Esophagus squamous epithelium (tissue), 5 donors: ENCODE results near the gene PCYT1A. TPM values are rescaled to one million over a fixed set of nuclear protein-coding genes. Genes with fewer than 3 reads are reported as not detected.

ENCODE experiments used
- DNase-seq: peaks from one replicate; lab custom pipeline; 2025; lab: John Stamatoyannopoulos, UW
- H3K27ac ChIP-seq, 4 donors: fragments of 200-600 bp; sonication (generic); one replicate each; pipeline ENCODE4 v1.5.1; 2016 to 2019; ENCODE audit warnings: mild to moderate bottlenecking in 1 of 4
- H3K27me3 ChIP-seq, 4 donors: fragments of 200-600 bp; sonication (generic); 1 replicate in 3 of 4; 2 replicates in 1 of 4; pipeline versions ENCODE4 v1.5.1 to v1.6.0; 2017 to 2021; ENCODE audit warnings: antibody characterized with exemption in 1 of 4
- H3K36me3 ChIP-seq, 3 donors: fragments of 200-600 bp; sonication (generic); one replicate each; pipeline ENCODE4 v1.5.1; 2016 to 2019
- H3K4me1 ChIP-seq, 3 donors: fragments of 200-600 bp; sonication (generic); one replicate each; pipeline ENCODE4 v1.5.1; 2017 to 2019
- H3K4me3 ChIP-seq, 4 donors: fragments of 200-600 bp; sonication (generic); 1 replicate in 3 of 4; 2 replicates in 1 of 4; pipeline ENCODE4 v1.5.1; 2016 to 2019; ENCODE audit warnings: mild to moderate bottlenecking in 2 of 4, moderate library complexity in 1 of 4
- H3K9me3 ChIP-seq, 3 donors: fragments of 200-600 bp; sonication (generic); one replicate each; pipeline ENCODE4 v1.5.1; 2016 to 2019
- CTCF ChIP-seq, 6 experiments: fragments of 450-650 bp in 4 of 6; fragments of 200-600 bp in 2 of 6; sonication (generic) in 2 of 6; IDR thresholded peaks; one replicate each; pipeline ENCODE4 v1.5.1; 2016 to 2019; ENCODE audit warnings: antibody characterized with exemption in 6 of 6, mild to moderate bottlenecking in 4 of 6, moderate library complexity in 4 of 6
- POLR2A ChIP-seq, 4 donors: fragments of 450-650 bp; IDR thresholded peaks; one replicate each; pipeline ENCODE4 v1.6.1; 2017; ENCODE audit warnings: antibody characterized with exemption in 4 of 4, mild to moderate bottlenecking in 4 of 4, moderate library complexity in 3 of 4
- WGBS, 2 donors: methylation state at CpG; one replicate each; pipeline ENCODE4 v1.1.5; 2018; 5-methylcytosine and 5-hydroxymethylcytosine counted together
- intact Hi-C: fragments of 100-400 bp; cut with DNase I; formaldehyde crosslinking; loops from one replicate; pipeline ENCODE4 v1.15.0; 2022
- total RNA-seq, 4 donors: library from RNA; depleted of rRNA; stranded (reverse); fragments of >200 nt; gene quantifications; one replicate each; pipeline ENCODE4 v1.1.0, GENCODE V29; 2016
- donor health status: DM: yes; HTN: yes; CAD: no.

The PCYT1A gene
- total RNA-seq, result 100 to 1,000 TPM in 2 of 4 donors, 10 to 100 TPM in 2; 62.9 to 104 (median 91.7) TPM

- intact Hi-C loops, result no loop called here
- 0% methylated on average over 2 to 9 of the region's 55 CpGs for WGBS, 2 donors
- TF ChIP-seq CTCF (IDR thresholded peaks at IDR 0.05) (no peak), POLR2A (IDR thresholded peaks at IDR 0.05) (peak in 3 of 4 donors; percentile 32 to 79 (median 76))
- H3K4me1 ChIP-seq, result peaks cover 14 to 48% (median 31%) of the 10 kb centered on the region in 3 donors
- H3K36me3 ChIP-seq, result no peaks in the 10 kb centered on the region
- H3K4me3 ChIP-seq, result peak within 1 kb of the TSS; percentile 80 to 92 (median 88)
- peak; percentile 50 for DNase-seq
- no peaks in the 10 kb centered on the region for H3K27me3 ChIP-seq
- H3K9me3 ChIP-seq, result no peaks in the 10 kb centered on the region
- peak within 1 kb of the TSS; percentile 91 to 97 (median 92) for H3K27ac ChIP-seq
Observed at GRCh38 chr3:196287440-196288140, at the start of gene PCYT1A. Gene PCYT1A, minus strand, starts transcription at chr3:196287726. Its CDS starts 17,195 bp downstream, at chr3:196270531.

GRCh38 chr3:196336319-196337145 is 49.0 kb upstream of the PCYT1A start:
- intact Hi-C loops, result no loop called here
- DNase-seq, result no peak
- Histone ChIP-seq H3K27me3 (peaks cover 0 to 31% (median 0%) of the 10 kb centered on the region in 4 donors), H3K36me3 (no peaks in the 10 kb centered on the region), H3K4me3 (peak overlapping the region in 1 of 4 donors; percentile 12), H3K4me1 (peaks cover 0 to 46% (median 0%) of the 10 kb centered on the region in 3 donors), H3K9me3 (no peaks in the 10 kb centered on the region), H3K27ac (peak overlapping the region in 3 of 4 donors; percentile 31 to 62 (median 35))
- WGBS, 2 donors, result 67 to 74% methylated on average over 15 to 16 of the region's 17 CpGs
- TF ChIP-seq POLR2A (IDR thresholded peaks at IDR 0.05) (no peak), CTCF (IDR thresholded peaks at IDR 0.05) (no peak)

DNA sequence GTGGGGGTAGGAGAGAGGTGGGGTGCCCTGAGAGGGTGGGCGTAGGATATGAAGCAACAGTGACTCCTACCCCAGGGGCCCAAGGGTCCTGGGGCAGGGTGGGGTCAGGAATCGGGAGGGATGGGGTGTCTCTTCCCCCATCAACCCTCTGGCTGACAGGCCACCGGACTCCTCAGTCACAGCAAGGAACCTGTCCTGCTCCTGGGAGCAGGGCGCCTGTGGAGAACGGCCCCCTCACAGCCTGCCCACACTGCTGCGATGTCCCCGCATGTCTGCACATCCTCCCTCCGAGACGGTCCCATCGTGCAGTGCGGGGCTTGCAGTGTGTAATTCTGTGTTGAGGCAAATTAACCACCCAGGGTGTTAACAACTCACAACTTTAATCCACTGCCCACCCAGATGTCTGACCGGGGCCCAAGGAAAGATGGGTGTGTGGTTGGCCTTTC is 48.0 kb upstream of the PCYT1A start:
- Histone ChIP-seq H3K36me3 (no peaks in the 10 kb centered on the region), H3K4me3 (no peak overlapping the region), H3K4me1 (peaks cover 0 to 45% (median 0%) of the 10 kb centered on the region in 3 donors), H3K27ac (no peak overlapping the region), H3K9me3 (no peaks in the 10 kb centered on the region), H3K27me3 (peaks cover 0 to 39% (median 0%) of the 10 kb centered on the region in 4 donors)
- no peak for DNase-seq
- intact Hi-C loops, result no loop called here
- TF ChIP-seq CTCF (IDR thresholded peaks at IDR 0.05), result no peak
- no peak for TF ChIP-seq POLR2A (IDR thresholded peaks at IDR 0.05)
- WGBS, 2 donors, result 71 to 73% methylated on average over 7 to 12 of the region's 12 CpGs

GRCh38 chr3:196334982-196335381 is 47.5 kb upstream of the PCYT1A start:
- Histone ChIP-seq H3K4me1 (peaks cover 0 to 41% (median 0%) of the 10 kb centered on the region in 3 donors), H3K27me3 (peaks cover 0 to 39% (median 0%) of the 10 kb centered on the region in 4 donors), H3K36me3 (no peaks in the 10 kb centered on the region), H3K4me3 (no peak overlapping the region), H3K27ac (no peak overlapping the region), H3K9me3 (no peaks in the 10 kb centered on the region)
- intact Hi-C loops, result no loop called here
- TF ChIP-seq CTCF (IDR thresholded peaks at IDR 0.05) (no peak), POLR2A (IDR thresholded peaks at IDR 0.05) (no peak)
- no peak for DNase-seq
- WGBS, 2 donors, result no CpG with 5 or more reads among the region's 1 CpG
